Endothelial cell (in vitro differentiated cells): ENCODE data around the gene ERC2. TPM values are rescaled to one million over a fixed set of nuclear protein-coding genes. Genes with fewer than 3 reads are reported as not detected.

Source experiments
- DNase-seq: peaks from one replicate; pipeline ENCODE4 v3.0.0; 2021; ENCODE audit warnings: low spot score
- H3K27ac Mint-ChIP-seq: one replicate; pipeline ENCODE4 v1.8.0; 2021; ENCODE audit warnings: mixed read lengths, inconsistent platforms; ENCODE audit not compliant: unreplicated experiment
- H3K27me3 Mint-ChIP-seq: one replicate; pipeline ENCODE4 v1.8.0; 2021; ENCODE audit warnings: mild to moderate bottlenecking, moderate library complexity, mixed read lengths, inconsistent platforms; ENCODE audit not compliant: unreplicated experiment
- H3K36me3 Mint-ChIP-seq: one replicate; pipeline ENCODE4 v1.8.0; 2021; ENCODE audit warnings: mild to moderate bottlenecking, low read depth, mixed read lengths, inconsistent platforms; ENCODE audit not compliant: unreplicated experiment
- H3K4me1 Mint-ChIP-seq: one replicate; pipeline ENCODE4 v1.8.0; 2021; ENCODE audit warnings: mild to moderate bottlenecking, mixed read lengths, inconsistent platforms; ENCODE audit not compliant: unreplicated experiment
- H3K4me3 Mint-ChIP-seq: one replicate; pipeline ENCODE4 v1.8.0; 2021; ENCODE audit warnings: mild to moderate bottlenecking, mixed read lengths, inconsistent platforms; ENCODE audit not compliant: unreplicated experiment
- H3K9me3 Mint-ChIP-seq: one replicate; pipeline ENCODE4 v1.8.0; 2021; ENCODE audit warnings: mixed read lengths, inconsistent platforms; ENCODE audit not compliant: unreplicated experiment
- CTCF ChIP-seq: fragments of 200-600 bp; sonication (generic); IDR thresholded peaks from one replicate; pipeline ENCODE4 v1.5.0; 2021; ENCODE audit warnings: antibody characterized with exemption; ENCODE audit not compliant: unreplicated experiment
- total RNA-seq: library from RNA; stranded (reverse); fragmentation: NEBNext Ultra II Directional; extraction: Animal tissue kit (Norgen Biotek cat#: 25700); gene quantifications from one replicate; pipeline ENCODE4 v1.2.1, GENCODE V29; 2021; ENCODE audit not compliant: unreplicated experiment

ERC2 gene
- total RNA-seq, 1 donor from 2014 or later: 20.5 TPM

GRCh38 chr3:56318891-56319290 lies 149.4 kb downstream of the ERC2 start:
- Mint-ChIP-seq H3K27me3 (no peaks in the 10 kb centered on the region), H3K27ac (no peak overlapping the region), H3K9me3 (no peaks in the 10 kb centered on the region), H3K4me1 (no peaks in the 10 kb centered on the region), H3K36me3 (no peaks in the 10 kb centered on the region), H3K4me3 (no peak overlapping the region)
- DNase-seq: no peak
- TF ChIP-seq CTCF: no peak

GRCh38 chr3:56316944-56317343 lies 151.3 kb downstream of the ERC2 start:
- no peak overlapping the region for H3K4me3 Mint-ChIP-seq
- no peaks in the 10 kb centered on the region for H3K9me3 Mint-ChIP-seq
- no peak for TF ChIP-seq CTCF
- H3K27me3 Mint-ChIP-seq: no peaks in the 10 kb centered on the region
- H3K36me3 Mint-ChIP-seq: no peaks in the 10 kb centered on the region
- no peaks in the 10 kb centered on the region for H3K4me1 Mint-ChIP-seq
- DNase-seq: no peak
- no peak overlapping the region for H3K27ac Mint-ChIP-seq

- Mint-ChIP-seq H3K4me3 (no peak overlapping the region), H3K9me3 (no peaks in the 10 kb centered on the region), H3K4me1 (no peaks in the 10 kb centered on the region), H3K27ac (no peak overlapping the region), H3K27me3 (no peaks in the 10 kb centered on the region), H3K36me3 (no peaks in the 10 kb centered on the region)
- no peak for DNase-seq
- TF ChIP-seq CTCF: no peak
Observed at GRCh38 chr3:56314842-56315241, 153.4 kb downstream of the ERC2 start.

- no peak for TF ChIP-seq CTCF
- H3K36me3 Mint-ChIP-seq: no peaks in the 10 kb centered on the region
- H3K27ac Mint-ChIP-seq: no peak overlapping the region
- H3K4me3 Mint-ChIP-seq: no peak overlapping the region
- H3K27me3 Mint-ChIP-seq: no peaks in the 10 kb centered on the region
- no peak for DNase-seq
- no peaks in the 10 kb centered on the region for H3K4me1 Mint-ChIP-seq
- no peaks in the 10 kb centered on the region for H3K9me3 Mint-ChIP-seq
Observed at GRCh38 chr3:56309465-56309864, 158.8 kb downstream of the ERC2 start.

- Mint-ChIP-seq H3K4me3 (no peak overlapping the region), H3K4me1 (peaks cover 2% of the 10 kb centered on the region), H3K27ac (no peak overlapping the region), H3K36me3 (no peaks in the 10 kb centered on the region), H3K9me3 (no peaks in the 10 kb centered on the region), H3K27me3 (no peaks in the 10 kb centered on the region)
- no peak for DNase-seq
- no peak for TF ChIP-seq CTCF
Observed at GRCh38 chr3:56308471-56308870, 159.8 kb downstream of the ERC2 start.
